Measurements from ENCODE around the gene NACC2.

The NACC2 gene

GRCh38 chr9:136084063-136084944 lies 10.8 kb downstream of the NACC2 start:
- no peak for TF ChIP-seq CTCF (conservative IDR thresholded peaks at IDR 0.05; ENCODE audit: control insufficient read depth, insufficient read depth, low read depth, low read length)
- H3K4me3 ChIP-seq (ENCODE audit: control insufficient read depth, low read depth, low read length) = no peak overlapping the region
- no peak for DNase-seq (ENCODE audit: low read depth)

- TF ChIP-seq CTCF (conservative IDR thresholded peaks at IDR 0.05; ENCODE audit: control insufficient read depth, insufficient read depth, low read depth, low read length) = no peak
- DNase-seq (ENCODE audit: low read depth) = no peak
- no peak overlapping the region for H3K4me3 ChIP-seq (ENCODE audit: control insufficient read depth, low read depth, low read length)
Measured at GRCh38 chr9:136083558-136084062, 11.5 kb downstream of the NACC2 start.

- no peak for TF ChIP-seq CTCF (conservative IDR thresholded peaks at IDR 0.05; ENCODE audit: control insufficient read depth, insufficient read depth, low read depth, low read length)
Measured at GRCh38 chr9:136082496-136083361, 12.4 kb downstream of the NACC2 start.

GRCh38 chr9:136081826-136082495 lies 13.1 kb downstream of the NACC2 start:
- no peak for DNase-seq (ENCODE audit: low read depth)
- no peak for TF ChIP-seq CTCF (conservative IDR thresholded peaks at IDR 0.05; ENCODE audit: control insufficient read depth, insufficient read depth, low read depth, low read length)
- H3K4me3 ChIP-seq (ENCODE audit: control insufficient read depth, low read depth, low read length) = no peak overlapping the region

More at GRCh38 chr9:136082496-136083361, 12.4 kb downstream of the NACC2 start:
- H3K4me3 ChIP-seq (ENCODE audit: control insufficient read depth, low read depth, low read length) = no peak overlapping the region
- no peak for DNase-seq (ENCODE audit: low read depth)

- no peak for DNase-seq (ENCODE audit: low read depth)
- no peak overlapping the region for H3K4me3 ChIP-seq (ENCODE audit: control insufficient read depth, low read depth, low read length)
- TF ChIP-seq CTCF (conservative IDR thresholded peaks at IDR 0.05; ENCODE audit: control insufficient read depth, insufficient read depth, low read depth, low read length) = no peak
Measured at GRCh38 chr9:136081113-136081825, 13.8 kb downstream of the NACC2 start.

- H3K4me3 ChIP-seq (ENCODE audit: control insufficient read depth, low read depth, low read length) = no peak overlapping the region
- no peak for DNase-seq (ENCODE audit: low read depth)
- no peak for TF ChIP-seq CTCF (conservative IDR thresholded peaks at IDR 0.05; ENCODE audit: control insufficient read depth, insufficient read depth, low read depth, low read length)
Measured at GRCh38 chr9:136080716-136081112, 14.4 kb downstream of the NACC2 start.

All from fibroblast of mammary gland (primary cell).